ENCODE results near the gene ALPI. TPM values are rescaled to one million over a fixed set of nuclear protein-coding genes. Genes with fewer than 3 reads are reported as not detected.

Gene ALPI
- total and polyA plus RNA-seq, 2 donors (not counting 1 experiment from before 2014, with no cell fraction given), result not detected

GRCh38 chr2:232447091-232447620 is 8.8 kb upstream of the ALPI start:
- ATAC-seq (ENCODE audit: low read depth) (no peak), DNase-seq (no peak)
- CTCF ChIA-PET, result interaction anchor here (1.2 to 1.7 kb wide), 3 partner anchors 8 to 77 kb away, joined by 3 to 4 read pairs (median 3); no protein-coding TSS in a partner anchor
- no peaks in the 10 kb centered on the region for H3K4me1 ChIP-seq (ENCODE audit: control insufficient read depth in 2 of 2, insufficient read depth in 2 of 2, low read length in 2 of 2)
- POLR2A ChIA-PET, result no interaction called here
- H3K27ac ChIP-seq (ENCODE audit: low read length in 2 of 2), result no peak overlapping the region
- no peaks in the 10 kb centered on the region for H3K36me3 ChIP-seq (replicated peaks in 1 of 2; ENCODE audit: control extremely low read depth in 1 of 2, control insufficient read depth in 1 of 2, extremely low read depth in 1 of 2, insufficient read depth in 2 of 2, low read length in 1 of 2)
- Mint-ChIP-seq H3K4me1 (no peaks in the 10 kb centered on the region), H3K27me3 (no peaks in the 10 kb centered on the region), H3K9me3 (ENCODE audit: insufficient read depth) (no peaks in the 10 kb centered on the region), H3K27ac (no peak overlapping the region), H3K4me3 (no peak overlapping the region)
- no peak overlapping the region for H3K9ac ChIP-seq (ENCODE audit: low read length)
- no peak overlapping the region for H3K4me2 ChIP-seq (replicated peaks; ENCODE audit: low read depth, low read length, poor library complexity, severe bottlenecking)
- intact Hi-C loops (cut with micrococcal nuclease), result no loop called here
- no peaks in the 10 kb centered on the region for H4K20me1 ChIP-seq (ENCODE audit: control insufficient read depth, insufficient read depth, low read length, poor library complexity, severe bottlenecking)
- no peak overlapping the region for H3K4me3 ChIP-seq (ENCODE audit: control extremely low read depth in 1 of 5, extremely low read depth in 1 of 5, insufficient read depth in 1 of 5, low read depth in 2 of 5, low read length in 4 of 5)
- H3K79me2 ChIP-seq (ENCODE audit: control insufficient read depth, insufficient read depth, low read length), result no peaks in the 10 kb centered on the region
- H3K9me3 ChIP-seq (ENCODE audit: control extremely low read depth in 1 of 3, control insufficient read depth in 2 of 3, insufficient read depth in 1 of 3, low read length in 2 of 3), result no peaks in the 10 kb centered on the region
- H3K27me3 ChIP-seq (replicated peaks in 1 of 4; ENCODE audit: control extremely low read depth in 1 of 4, control insufficient read depth in 3 of 4, insufficient read depth in 4 of 4, low read length in 3 of 4), result no peaks in the 10 kb centered on the region
- no peak overlapping the region for H2AFZ ChIP-seq (ENCODE audit: insufficient read depth, low read depth, low read length, poor library complexity, severe bottlenecking)
- WGBS (ENCODE audit: insufficient coverage), result 79% methylated on average over 8 of the region's 9 CpGs
- TF ChIP-seq EZH2 (IDR thresholded peaks at IDR 0.05; ENCODE audit: borderline replicate concordance, insufficient read depth, low read depth, low read length, poor library complexity, severe bottlenecking) (no peak), CTCF (IDR thresholded peaks at IDR 0.05) (no peak)

DNA sequence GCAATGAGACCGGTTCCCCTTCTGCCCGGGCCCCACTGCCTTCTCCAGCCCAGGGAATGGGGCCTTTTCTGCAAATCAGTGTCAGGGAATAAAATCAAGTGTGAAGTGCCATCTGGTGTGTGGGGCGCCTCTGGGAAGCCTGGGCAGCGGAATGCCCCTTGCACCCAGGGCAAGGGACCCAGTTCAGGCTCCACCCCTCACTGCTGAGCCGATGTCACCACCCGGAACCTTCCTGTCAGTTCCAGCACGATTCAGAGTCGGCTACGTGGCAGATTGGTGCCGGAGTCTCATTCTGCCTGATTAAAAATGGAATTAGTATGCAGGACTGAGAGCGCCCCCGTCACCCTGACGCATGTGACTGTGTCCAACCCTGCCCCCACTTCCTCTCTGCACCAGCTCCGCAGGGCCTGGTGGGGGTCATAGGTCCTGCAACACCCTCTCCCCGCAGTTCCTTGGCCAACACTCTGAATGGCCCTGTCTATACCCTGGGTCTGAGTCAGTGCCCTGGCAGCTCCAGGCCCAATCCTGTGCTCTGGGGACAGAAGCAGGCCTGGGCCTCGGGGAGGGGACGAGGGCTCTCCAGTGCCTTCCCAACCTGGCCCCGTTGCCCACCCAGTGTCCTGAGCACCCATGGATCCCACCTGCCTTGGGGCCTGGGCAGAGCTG is 8.2 kb upstream of the ALPI start:
- no peaks in the 10 kb centered on the region for H3K27me3 ChIP-seq (replicated peaks in 1 of 4; ENCODE audit: control extremely low read depth in 1 of 4, control insufficient read depth in 3 of 4, insufficient read depth in 4 of 4, low read length in 3 of 4)
- no peak overlapping the region for H2AFZ ChIP-seq (ENCODE audit: insufficient read depth, low read depth, low read length, poor library complexity, severe bottlenecking)
- H3K27ac ChIP-seq (ENCODE audit: low read length in 2 of 2), result no peak overlapping the region
- no peak for TF ChIP-seq CTCF (IDR thresholded peaks at IDR 0.05)
- ATAC-seq (ENCODE audit: low read depth) (no peak), DNase-seq (no peak)
- H3K27ac Mint-ChIP-seq, result no peak overlapping the region
- POLR2A ChIA-PET, result no interaction called here
- no peak overlapping the region for H3K4me3 Mint-ChIP-seq
- no peak overlapping the region for H3K4me2 ChIP-seq (replicated peaks; ENCODE audit: low read depth, low read length, poor library complexity, severe bottlenecking)
- H3K27me3 Mint-ChIP-seq, result peaks cover 2% of the 10 kb centered on the region
- H3K4me1 ChIP-seq (ENCODE audit: control insufficient read depth in 2 of 2, insufficient read depth in 2 of 2, low read length in 2 of 2), result no peaks in the 10 kb centered on the region
- no peaks in the 10 kb centered on the region for H3K36me3 ChIP-seq (replicated peaks in 1 of 2; ENCODE audit: control extremely low read depth in 1 of 2, control insufficient read depth in 1 of 2, extremely low read depth in 1 of 2, insufficient read depth in 2 of 2, low read length in 1 of 2)
- H3K9ac ChIP-seq (ENCODE audit: low read length), result no peak overlapping the region
- no peaks in the 10 kb centered on the region for H3K9me3 Mint-ChIP-seq (ENCODE audit: insufficient read depth)
- intact Hi-C loops (cut with micrococcal nuclease), result no loop called here
- H3K4me1 Mint-ChIP-seq, result no peaks in the 10 kb centered on the region
- no peaks in the 10 kb centered on the region for H3K79me2 ChIP-seq (ENCODE audit: control insufficient read depth, insufficient read depth, low read length)
- no peaks in the 10 kb centered on the region for H4K20me1 ChIP-seq (ENCODE audit: control insufficient read depth, insufficient read depth, low read length, poor library complexity, severe bottlenecking)
- H3K9me3 ChIP-seq (ENCODE audit: control extremely low read depth in 1 of 3, control insufficient read depth in 2 of 3, insufficient read depth in 1 of 3, low read length in 2 of 3), result no peaks in the 10 kb centered on the region
- no peak overlapping the region for H3K4me3 ChIP-seq (ENCODE audit: control extremely low read depth in 1 of 5, extremely low read depth in 1 of 5, insufficient read depth in 1 of 5, low read depth in 2 of 5, low read length in 4 of 5)
- CTCF ChIA-PET, result interaction anchor here (1.0 to 1.7 kb wide), 4 partner anchors 9 to 76 kb away, joined by 3 to 4 read pairs (median 3); no protein-coding TSS in a partner anchor
- 90% methylated on average over 18 of the region's 18 CpGs for WGBS (ENCODE audit: insufficient coverage)

Measured in B cell (primary cell).